Measurements from ENCODE around the gene MRPL24. TPM values are rescaled to one million over a fixed set of nuclear protein-coding genes. Genes with fewer than 3 reads are reported as not detected.

MRPL24 gene
- total RNA-seq, 1 experiment from 2014 or later = 85.3 TPM

GRCh38 chr1:156714830-156715229 is 26.1 kb downstream of the MRPL24 start:
- Histone ChIP-seq H3K79me2 (ENCODE audit: low read depth) (no peaks in the 10 kb centered on the region), H3F3A (ENCODE audit: insufficient read depth, low read depth) (peaks cover 51% of the 10 kb centered on the region), H3K9me3 (ENCODE audit: insufficient read depth, low read depth) (no peaks in the 10 kb centered on the region), H3K4me3 (no peak overlapping the region), H3K27ac (no peak overlapping the region), H3K4me1 (replicated peaks; ENCODE audit: insufficient read depth) (peaks cover 41% of the 10 kb centered on the region), H3K27me3 (ENCODE audit: insufficient read depth, low read depth) (no peaks in the 10 kb centered on the region), H3K9me2 (ENCODE audit: insufficient read depth) (no peaks in the 10 kb centered on the region), H4K20me1 (ENCODE audit: insufficient read depth) (no peaks in the 10 kb centered on the region), H3K4me2 (no peak overlapping the region), H2AFZ (no peak overlapping the region), H3K36me3 (ENCODE audit: low read depth) (no peaks in the 10 kb centered on the region)
- BruUV-seq (replicated peaks) = no TSS peak
- TF ChIP-seq EZH2 (IDR thresholded peaks at IDR 0.05; ENCODE audit: low read depth) = no peak
- TF ChIP-seq, protein P1, sequence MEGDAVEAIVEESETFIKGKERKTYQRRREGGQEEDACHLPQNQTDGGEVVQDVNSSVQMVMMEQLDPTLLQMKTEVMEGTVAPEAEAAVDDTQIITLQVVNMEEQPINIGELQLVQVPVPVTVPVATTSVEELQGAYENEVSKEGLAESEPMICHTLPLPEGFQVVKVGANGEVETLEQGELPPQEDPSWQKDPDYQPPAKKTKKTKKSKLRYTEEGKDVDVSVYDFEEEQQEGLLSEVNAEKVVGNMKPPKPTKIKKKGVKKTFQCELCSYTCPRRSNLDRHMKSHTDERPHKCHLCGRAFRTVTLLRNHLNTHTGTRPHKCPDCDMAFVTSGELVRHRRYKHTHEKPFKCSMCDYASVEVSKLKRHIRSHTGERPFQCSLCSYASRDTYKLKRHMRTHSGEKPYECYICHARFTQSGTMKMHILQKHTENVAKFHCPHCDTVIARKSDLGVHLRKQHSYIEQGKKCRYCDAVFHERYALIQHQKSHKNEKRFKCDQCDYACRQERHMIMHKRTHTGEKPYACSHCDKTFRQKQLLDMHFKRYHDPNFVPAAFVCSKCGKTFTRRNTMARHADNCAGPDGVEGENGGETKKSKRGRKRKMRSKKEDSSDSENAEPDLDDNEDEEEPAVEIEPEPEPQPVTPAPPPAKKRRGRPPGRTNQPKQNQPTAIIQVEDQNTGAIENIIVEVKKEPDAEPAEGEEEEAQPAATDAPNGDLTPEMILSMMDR (conservative IDR thresholded peaks at IDR 0.05) = no peak
- intact Hi-C loops (cut with micrococcal nuclease; ENCODE audit: unreplicated experiment) = no loop called here
- no peak for DNase-seq
- POLR2A ChIA-PET (ENCODE audit: unreplicated experiment) = no interaction called here
- CTCF ChIA-PET = interaction anchor here (2.0 kb wide), 1 partner anchor 26 kb away, joined by 8 read pairs; no protein-coding TSS in a partner anchor

DNA sequence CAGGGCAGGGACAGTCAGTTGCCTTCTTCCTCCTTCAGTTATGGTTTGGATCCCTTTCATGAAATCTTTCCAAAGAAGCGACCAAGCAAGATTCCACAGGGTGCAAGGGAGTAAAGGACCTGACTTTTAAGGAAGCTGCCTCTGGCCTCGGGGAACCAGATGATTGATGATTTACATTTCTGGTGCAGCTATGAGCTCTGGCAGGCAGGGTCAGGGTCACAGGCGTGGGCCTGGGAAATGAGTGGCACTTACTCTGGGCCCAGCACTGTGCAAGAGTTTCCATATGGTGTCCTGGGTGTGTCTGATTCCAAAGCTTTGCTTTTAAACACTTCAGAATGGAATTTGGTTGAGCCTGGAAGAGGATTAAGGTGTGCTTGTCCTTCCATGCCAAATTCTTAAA is 28.3 kb downstream of the MRPL24 start:
- BruUV-seq (replicated peaks) = no TSS peak
- H3K4me3 ChIP-seq = no peak overlapping the region
- peak; percentile 71 to 85 for DNase-seq
- intact Hi-C loops (cut with micrococcal nuclease; ENCODE audit: unreplicated experiment) = no loop called here
- H2AFZ ChIP-seq = no peak overlapping the region
- H4K20me1 ChIP-seq (ENCODE audit: insufficient read depth) = no peaks in the 10 kb centered on the region
- no peaks in the 10 kb centered on the region for H3K27me3 ChIP-seq (ENCODE audit: insufficient read depth, low read depth)
- peaks cover 51% of the 10 kb centered on the region for H3K4me1 ChIP-seq (replicated peaks; ENCODE audit: insufficient read depth)
- no peaks in the 10 kb centered on the region for H3K9me2 ChIP-seq (ENCODE audit: insufficient read depth)
- peak overlapping the region; percentile 54 for H3K4me2 ChIP-seq
- H3K79me2 ChIP-seq (ENCODE audit: low read depth) = no peaks in the 10 kb centered on the region
- POLR2A ChIA-PET (ENCODE audit: unreplicated experiment) = interaction anchor here (0.5 to 0.8 kb wide), 4 partner anchors 9 to 161 kb away, joined by 3 to 5 read pairs (median 4); no protein-coding TSS in a partner anchor
- CTCF ChIA-PET = interaction anchor here (1.9 to 2.2 kb wide), 2 partner anchors 13 to 23 kb away, joined by 7 to 18 read pairs; no protein-coding TSS in a partner anchor
- H3K27ac ChIP-seq = peak overlapping the region; percentile 75
- TF ChIP-seq EZH2 (IDR thresholded peaks at IDR 0.05; ENCODE audit: low read depth) = no peak
- TF ChIP-seq, protein P1 (conservative IDR thresholded peaks at IDR 0.05) = no peak
- peaks cover 43% of the 10 kb centered on the region for H3F3A ChIP-seq (ENCODE audit: insufficient read depth, low read depth)
- H3K36me3 ChIP-seq (ENCODE audit: low read depth) = no peaks in the 10 kb centered on the region
- H3K9me3 ChIP-seq (ENCODE audit: insufficient read depth, low read depth) = no peaks in the 10 kb centered on the region

DNA sequence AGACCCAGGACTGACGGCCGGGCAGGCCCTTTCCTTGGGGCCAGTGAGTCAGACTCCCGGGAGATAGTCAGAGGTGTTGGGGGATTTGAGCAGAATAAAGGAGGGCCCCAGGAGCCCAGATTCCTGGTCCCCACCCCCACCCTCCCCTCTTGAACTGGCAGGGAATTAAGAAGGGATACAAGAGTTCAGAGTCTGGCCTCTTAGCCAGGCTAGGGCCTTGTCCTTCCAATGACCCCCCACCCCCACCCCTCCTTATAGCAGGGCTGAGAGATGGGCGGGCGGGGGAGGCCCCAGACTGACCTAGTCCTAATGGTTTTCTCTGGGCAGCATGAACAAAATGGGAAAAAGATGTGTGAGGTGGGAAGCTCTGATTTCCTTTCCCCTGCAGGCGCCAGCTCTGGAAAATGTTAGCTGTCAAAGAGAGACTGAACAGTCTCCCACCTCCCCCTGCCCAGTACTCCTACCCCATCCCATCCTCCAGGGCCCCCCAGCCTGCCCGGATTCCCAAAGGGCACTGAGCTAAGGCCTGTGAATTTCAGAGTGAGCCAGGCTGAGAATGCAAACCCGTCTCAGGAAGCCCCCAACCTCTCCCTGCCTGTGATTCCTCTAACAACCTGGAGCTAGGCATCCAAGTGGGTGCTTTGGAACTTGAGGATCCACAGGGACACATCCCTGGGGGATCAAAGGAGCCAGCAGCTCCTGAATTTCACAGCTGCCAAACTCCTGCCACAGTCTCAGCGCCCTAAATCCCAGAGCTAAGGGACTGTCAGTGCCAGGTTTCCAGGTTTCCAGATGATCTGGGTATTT is 29.7 kb downstream of the MRPL24 start:
- H3K36me3 ChIP-seq (ENCODE audit: low read depth) = no peaks in the 10 kb centered on the region
- peaks cover 51% of the 10 kb centered on the region for H3K4me1 ChIP-seq (replicated peaks; ENCODE audit: insufficient read depth)
- no peak overlapping the region for H3K4me2 ChIP-seq
- no peak for DNase-seq
- BruUV-seq (replicated peaks) = no TSS peak
- no peak overlapping the region for H3K27ac ChIP-seq
- TF ChIP-seq EZH2 (IDR thresholded peaks at IDR 0.05; ENCODE audit: low read depth) = no peak
- TF ChIP-seq, protein P1 (conservative IDR thresholded peaks at IDR 0.05) = no peak
- intact Hi-C loops (cut with micrococcal nuclease; ENCODE audit: unreplicated experiment) = no loop called here
- no peaks in the 10 kb centered on the region for H3K9me2 ChIP-seq (ENCODE audit: insufficient read depth)
- no peaks in the 10 kb centered on the region for H3K27me3 ChIP-seq (ENCODE audit: insufficient read depth, low read depth)
- ChIA-PET CTCF (interaction anchor here (1.9 to 2.2 kb wide), 2 partner anchors 15 to 22 kb away, joined by 6 to 7 read pairs; no protein-coding TSS in a partner anchor), POLR2A (ENCODE audit: unreplicated experiment) (interaction anchor here (0.6 kb wide), 1 partner anchor 72 kb away, joined by 3 read pairs; no protein-coding TSS in a partner anchor)
- no peak overlapping the region for H3K4me3 ChIP-seq
- no peaks in the 10 kb centered on the region for H3K79me2 ChIP-seq (ENCODE audit: low read depth)
- H3K9me3 ChIP-seq (ENCODE audit: insufficient read depth, low read depth) = no peaks in the 10 kb centered on the region
- no peak overlapping the region for H2AFZ ChIP-seq
- peaks cover 45% of the 10 kb centered on the region for H3F3A ChIP-seq (ENCODE audit: insufficient read depth, low read depth)
- no peaks in the 10 kb centered on the region for H4K20me1 ChIP-seq (ENCODE audit: insufficient read depth)

Data from PC-9 (cell line).